Measurements from ENCODE around the gene GRK5.
A peak's percentile ranks its signal among the peaks of the same experiment; 100 is the strongest.

GRK5 gene

GRCh38 chr10:119206603-119207365, 587 bp upstream of the GRK5 start:
- peak overlapping the region; percentile 85 for H3K4me3 ChIP-seq (ENCODE audit: low read length)
- peak overlapping the region; percentile 36 for H2AFZ ChIP-seq (ENCODE audit: low read depth, low read length)
- no peaks in the 10 kb centered on the region for H3K9me3 ChIP-seq (ENCODE audit: low read length)

DNA sequence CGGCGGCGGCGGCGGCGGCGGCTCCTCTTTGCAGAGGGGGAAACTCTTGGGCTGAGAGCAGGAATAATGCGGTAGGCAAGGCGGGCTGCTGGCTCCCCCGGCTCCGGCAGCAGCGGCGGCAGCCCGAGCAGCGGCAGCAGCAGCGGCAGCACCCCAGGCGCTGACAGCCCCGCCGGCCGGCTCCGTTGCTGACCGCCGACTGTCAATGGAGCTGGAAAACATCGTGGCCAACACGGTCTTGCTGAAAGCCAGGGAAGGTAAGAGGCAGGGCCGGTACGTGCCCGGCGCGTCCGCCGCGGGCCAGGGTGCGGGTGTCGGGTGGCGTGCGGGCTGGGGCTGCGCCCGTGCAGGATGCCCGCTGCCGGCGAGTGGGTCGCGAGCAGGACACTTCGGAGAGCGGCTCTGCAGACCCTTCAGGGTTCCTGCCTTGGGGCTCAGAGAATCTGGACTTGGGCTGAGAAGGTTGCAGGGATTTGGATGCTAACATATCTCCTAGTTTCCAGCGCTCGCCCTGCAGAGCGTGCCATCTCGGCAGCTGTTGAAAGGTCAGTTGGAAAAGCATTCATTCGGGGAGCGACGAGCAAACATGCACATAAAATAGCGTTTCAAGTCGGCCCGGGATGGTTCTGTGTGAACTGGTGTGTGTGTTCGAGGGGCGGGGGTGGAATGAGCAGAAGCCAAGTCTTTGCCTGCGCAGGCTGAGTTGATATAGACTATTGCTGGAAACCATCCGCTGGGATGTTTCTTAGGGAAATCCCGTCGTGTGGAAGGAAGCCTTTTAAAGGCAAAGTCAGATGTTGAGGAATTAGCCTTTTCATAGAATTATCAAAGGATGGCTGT, 562 bp downstream of the GRK5 start:
- Histone ChIP-seq H2AFZ (ENCODE audit: low read depth, low read length) (peak overlapping the region; percentile 95), H3K4me1 (ENCODE audit: insufficient read depth, low read length) (peaks cover 41% of the 10 kb centered on the region), H3K27me3 (ENCODE audit: insufficient read depth, low read length) (no peaks in the 10 kb centered on the region), H3K36me3 (ENCODE audit: insufficient read depth, low read length) (no peaks in the 10 kb centered on the region), H3K4me3 (ENCODE audit: low read length) (peak overlapping the region; percentile 85), H3K9me3 (ENCODE audit: low read length) (no peaks in the 10 kb centered on the region)

More at GRCh38 chr10:119206603-119207365, 587 bp upstream of the GRK5 start:
- no peaks in the 10 kb centered on the region for H3K27me3 ChIP-seq (ENCODE audit: insufficient read depth, low read length)
- no peaks in the 10 kb centered on the region for H3K36me3 ChIP-seq (ENCODE audit: insufficient read depth, low read length)
- H3K4me1 ChIP-seq (ENCODE audit: insufficient read depth, low read length) = peaks cover 40% of the 10 kb centered on the region

DNA sequence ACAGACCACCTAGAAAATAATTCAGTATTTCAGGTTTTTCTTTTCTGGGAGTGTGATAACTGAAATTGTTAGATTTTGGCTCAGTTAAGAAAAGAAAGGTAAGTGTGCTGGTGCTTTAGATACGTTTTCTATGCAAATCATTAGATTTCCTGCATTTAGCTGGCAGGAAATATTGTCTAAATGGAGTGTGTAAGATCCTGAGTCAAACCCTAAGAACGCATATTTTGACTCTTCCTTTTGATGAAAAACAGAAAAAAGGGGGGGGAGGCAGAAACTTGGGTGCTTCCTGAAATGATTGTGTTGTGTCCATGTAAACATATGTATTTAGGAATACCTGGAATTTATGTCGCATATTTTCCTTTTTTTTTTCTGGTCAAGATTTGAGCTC, 1.2 kb downstream of the GRK5 start:
- Histone ChIP-seq H3K36me3 (ENCODE audit: insufficient read depth, low read length) (no peaks in the 10 kb centered on the region), H3K4me3 (ENCODE audit: low read length) (peak overlapping the region; percentile 85), H3K27me3 (ENCODE audit: insufficient read depth, low read length) (no peaks in the 10 kb centered on the region), H3K9me3 (ENCODE audit: low read length) (no peaks in the 10 kb centered on the region), H3K4me1 (ENCODE audit: insufficient read depth, low read length) (peaks cover 37% of the 10 kb centered on the region), H2AFZ (ENCODE audit: low read depth, low read length) (peak overlapping the region; percentile 95)

- H3K36me3 ChIP-seq (ENCODE audit: insufficient read depth, low read length) = no peaks in the 10 kb centered on the region
- peak overlapping the region; percentile 85 for H3K4me3 ChIP-seq (ENCODE audit: low read length)
- H3K4me1 ChIP-seq (ENCODE audit: insufficient read depth, low read length) = peaks cover 37% of the 10 kb centered on the region
- H3K9me3 ChIP-seq (ENCODE audit: low read length) = no peaks in the 10 kb centered on the region
- peak overlapping the region; percentile 95 for H2AFZ ChIP-seq (ENCODE audit: low read depth, low read length)
- H3K27me3 ChIP-seq (ENCODE audit: insufficient read depth, low read length) = no peaks in the 10 kb centered on the region
Measured at GRCh38 chr10:119209035-119209735, 1.8 kb downstream of the GRK5 start.

GRCh38 chr10:119209736-119210355, 2.5 kb downstream of the GRK5 start:
- no peaks in the 10 kb centered on the region for H3K27me3 ChIP-seq (ENCODE audit: insufficient read depth, low read length)
- H3K36me3 ChIP-seq (ENCODE audit: insufficient read depth, low read length) = no peaks in the 10 kb centered on the region
- peaks cover 37% of the 10 kb centered on the region for H3K4me1 ChIP-seq (ENCODE audit: insufficient read depth, low read length)
- no peaks in the 10 kb centered on the region for H3K9me3 ChIP-seq (ENCODE audit: low read length)
- H2AFZ ChIP-seq (ENCODE audit: low read depth, low read length) = peak overlapping the region; percentile 34
- peak overlapping the region; percentile 85 for H3K4me3 ChIP-seq (ENCODE audit: low read length)

DNA sequence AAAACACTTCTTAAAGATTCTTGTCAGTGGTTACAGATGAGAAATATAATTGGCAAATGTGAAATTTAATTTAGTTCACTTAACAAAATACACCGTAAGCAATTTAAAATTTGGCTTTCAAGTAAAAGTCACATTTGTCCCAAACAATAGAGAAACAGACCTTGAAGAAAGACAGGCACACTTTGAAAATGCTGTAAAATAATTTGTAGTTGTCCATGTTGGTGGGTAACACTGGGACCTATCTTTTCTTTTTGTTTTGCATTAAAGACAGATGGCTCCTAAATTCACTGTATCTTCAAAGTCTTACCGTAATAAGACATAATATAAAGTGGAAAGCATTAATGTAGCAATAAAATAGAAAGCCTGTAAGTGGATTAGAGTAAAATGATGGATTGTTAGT, 3.3 kb downstream of the GRK5 start:
- Histone ChIP-seq H3K9me3 (ENCODE audit: low read length) (no peaks in the 10 kb centered on the region), H2AFZ (ENCODE audit: low read depth, low read length) (no peak overlapping the region), H3K4me3 (ENCODE audit: low read length) (no peak overlapping the region), H3K27me3 (ENCODE audit: insufficient read depth, low read length) (no peaks in the 10 kb centered on the region), H3K4me1 (ENCODE audit: insufficient read depth, low read length) (peaks cover 37% of the 10 kb centered on the region), H3K36me3 (ENCODE audit: insufficient read depth, low read length) (no peaks in the 10 kb centered on the region)

- Histone ChIP-seq H3K9me3 (ENCODE audit: low read length) (no peaks in the 10 kb centered on the region), H2AFZ (ENCODE audit: low read depth, low read length) (no peak overlapping the region), H3K4me1 (ENCODE audit: insufficient read depth, low read length) (peaks cover 37% of the 10 kb centered on the region), H3K4me3 (ENCODE audit: low read length) (no peak overlapping the region), H3K36me3 (ENCODE audit: insufficient read depth, low read length) (no peaks in the 10 kb centered on the region), H3K27me3 (ENCODE audit: insufficient read depth, low read length) (no peaks in the 10 kb centered on the region)
Measured at GRCh38 chr10:119211176-119211575, 3.8 kb downstream of the GRK5 start.

DNA sequence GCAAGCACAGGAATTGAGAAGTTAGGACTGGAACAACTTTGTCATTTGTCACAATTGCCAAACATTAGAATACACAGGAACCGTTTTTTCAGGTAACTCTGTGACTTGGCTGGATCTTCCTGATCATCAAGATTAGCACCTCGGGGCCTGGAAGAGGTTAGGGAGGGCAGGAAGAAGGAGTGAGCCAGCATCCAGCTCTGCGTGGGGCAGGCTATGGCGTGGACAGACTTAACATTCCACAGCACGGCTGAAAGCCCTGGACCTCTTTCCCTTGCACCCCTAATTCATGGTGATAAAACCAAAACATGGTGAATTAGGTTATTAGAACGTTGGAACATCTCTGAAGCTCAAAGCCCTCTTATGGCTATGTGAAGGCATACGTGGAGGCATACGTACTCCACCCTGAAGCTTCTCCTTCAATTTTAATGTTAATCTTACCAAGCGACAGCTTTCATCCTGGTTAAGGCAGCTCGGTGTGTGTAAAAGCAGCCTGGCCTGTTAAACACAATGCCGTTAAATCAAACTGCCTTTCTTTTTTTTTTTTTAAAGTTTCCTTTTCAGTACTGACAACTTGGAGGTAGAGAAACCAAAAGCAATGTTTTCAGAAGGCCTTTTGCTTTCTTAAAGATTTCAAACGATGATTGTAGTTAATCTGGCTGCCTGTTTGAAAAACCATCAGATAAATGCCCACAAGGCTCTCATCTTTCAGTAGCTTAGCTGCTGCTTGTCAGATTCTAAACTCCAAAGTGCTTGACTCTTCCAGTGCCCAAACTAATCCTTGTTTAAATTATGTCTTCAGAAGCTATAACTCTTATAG, 4.5 kb downstream of the GRK5 start:
- H3K36me3 ChIP-seq (ENCODE audit: insufficient read depth, low read length) = no peaks in the 10 kb centered on the region
- peaks cover 37% of the 10 kb centered on the region for H3K4me1 ChIP-seq (ENCODE audit: insufficient read depth, low read length)
- no peak overlapping the region for H3K4me3 ChIP-seq (ENCODE audit: low read length)
- H3K9me3 ChIP-seq (ENCODE audit: low read length) = no peaks in the 10 kb centered on the region
- H3K27me3 ChIP-seq (ENCODE audit: insufficient read depth, low read length) = no peaks in the 10 kb centered on the region
- H2AFZ ChIP-seq (ENCODE audit: low read depth, low read length) = no peak overlapping the region

DNA sequence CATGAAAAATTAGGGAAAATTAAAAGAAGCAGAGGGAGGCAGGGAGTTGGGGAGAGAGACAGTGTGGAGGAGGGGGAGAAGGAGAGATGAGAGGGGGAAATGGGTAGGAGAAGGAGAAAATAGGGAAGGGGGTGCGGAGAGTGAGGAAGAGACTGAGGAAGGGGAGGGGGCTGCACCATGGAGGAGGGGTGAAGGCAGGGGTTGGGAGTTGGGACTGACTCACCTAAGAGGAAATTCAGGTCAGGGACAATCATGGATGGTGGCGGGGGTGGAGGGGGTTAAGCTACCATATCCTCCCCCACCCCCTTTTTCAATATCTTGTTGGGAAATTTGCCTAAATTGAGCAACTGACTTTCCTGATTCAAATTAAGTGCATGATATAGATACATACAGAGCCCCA, 8.0 kb downstream of the GRK5 start:
- no peak overlapping the region for H2AFZ ChIP-seq (ENCODE audit: low read depth, low read length)
- no peaks in the 10 kb centered on the region for H3K9me3 ChIP-seq (ENCODE audit: low read length)
- H3K36me3 ChIP-seq (ENCODE audit: insufficient read depth, low read length) = no peaks in the 10 kb centered on the region
- no peak overlapping the region for H3K4me3 ChIP-seq (ENCODE audit: low read length)
- peaks cover 13% of the 10 kb centered on the region for H3K4me1 ChIP-seq (ENCODE audit: insufficient read depth, low read length)
- H3K27me3 ChIP-seq (ENCODE audit: insufficient read depth, low read length) = no peaks in the 10 kb centered on the region

- Histone ChIP-seq H3K36me3 (ENCODE audit: insufficient read depth, low read length) (no peaks in the 10 kb centered on the region), H3K27me3 (ENCODE audit: insufficient read depth, low read length) (no peaks in the 10 kb centered on the region), H2AFZ (ENCODE audit: low read depth, low read length) (no peak overlapping the region), H3K4me3 (ENCODE audit: low read length) (no peak overlapping the region), H3K9me3 (ENCODE audit: low read length) (no peaks in the 10 kb centered on the region), H3K4me1 (ENCODE audit: insufficient read depth, low read length) (peaks cover 11% of the 10 kb centered on the region)
Measured at GRCh38 chr10:119216127-119216526, 8.8 kb downstream of the GRK5 start.

DNA sequence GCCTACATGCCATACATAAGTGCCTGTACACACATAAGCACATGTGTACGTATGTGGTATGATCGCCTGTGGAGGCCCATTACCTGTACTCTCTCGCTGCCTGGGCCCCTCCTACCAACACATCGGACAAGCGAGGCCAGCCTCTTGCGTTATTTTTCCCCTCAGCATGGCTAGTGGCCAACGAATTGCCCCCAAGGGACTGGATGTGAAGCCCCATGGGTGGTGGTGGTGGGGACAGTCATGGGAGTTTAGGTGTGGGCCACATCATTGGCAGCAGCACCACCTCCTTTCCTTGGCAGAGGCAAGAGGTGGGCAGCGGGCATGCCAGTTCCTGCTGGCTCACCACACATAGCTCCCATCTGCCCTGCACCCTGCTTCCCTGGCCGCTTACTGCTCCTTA, 10.0 kb downstream of the GRK5 start:
- H2AFZ ChIP-seq (ENCODE audit: low read depth, low read length) = no peak overlapping the region
- no peak overlapping the region for H3K4me3 ChIP-seq (ENCODE audit: low read length)
- no peaks in the 10 kb centered on the region for H3K27me3 ChIP-seq (ENCODE audit: insufficient read depth, low read length)
- no peaks in the 10 kb centered on the region for H3K36me3 ChIP-seq (ENCODE audit: insufficient read depth, low read length)
- H3K4me1 ChIP-seq (ENCODE audit: insufficient read depth, low read length) = no peaks in the 10 kb centered on the region
- H3K9me3 ChIP-seq (ENCODE audit: low read length) = no peaks in the 10 kb centered on the region

- Histone ChIP-seq H3K4me3 (ENCODE audit: low read length) (no peak overlapping the region), H2AFZ (ENCODE audit: low read depth, low read length) (no peak overlapping the region), H3K9me3 (ENCODE audit: low read length) (no peaks in the 10 kb centered on the region), H3K36me3 (ENCODE audit: insufficient read depth, low read length) (no peaks in the 10 kb centered on the region), H3K27me3 (ENCODE audit: insufficient read depth, low read length) (no peaks in the 10 kb centered on the region), H3K4me1 (ENCODE audit: insufficient read depth, low read length) (no peaks in the 10 kb centered on the region)
Measured at GRCh38 chr10:119217991-119218490, 10.7 kb downstream of the GRK5 start.
